Jurkat, Clone E6-1 (cell line): ENCODE measurements around the gene GDF2.

ENCODE experiments used
- DNase-seq: peaks from one replicate; pipeline ENCODE4 v3.0.0-alpha.2; 2011; ENCODE audit warnings: low read depth, low spot score
- H3K4me3 ChIP-seq: 2 replicates; pipeline ENCODE4 v1.5.1; 2011; ENCODE audit warnings: mild to moderate bottlenecking, low read length, control low read depth, moderate library complexity

GDF2 gene

GRCh38 chr10:47326927-47327330 is 4.7 kb downstream of the GDF2 start:
- DNase-seq, result no peak
- no peak overlapping the region for H3K4me3 ChIP-seq

- H3K4me3 ChIP-seq, result no peak overlapping the region
- DNase-seq, result no peak
Measured at GRCh38 chr10:47329855-47330254, 7.6 kb downstream of the GDF2 start.

- no peak for DNase-seq
- H3K4me3 ChIP-seq, result no peak overlapping the region
Measured at GRCh38 chr10:47330366-47330765, 8.1 kb downstream of the GDF2 start.

- no peak overlapping the region for H3K4me3 ChIP-seq
- no peak for DNase-seq
Measured at GRCh38 chr10:47330804-47331203, 8.6 kb downstream of the GDF2 start.

GRCh38 chr10:47331491-47331890 is 9.2 kb downstream of the GDF2 start:
- DNase-seq, result no peak
- H3K4me3 ChIP-seq, result no peak overlapping the region

GRCh38 chr10:47331954-47332353 is 9.7 kb downstream of the GDF2 start:
- H3K4me3 ChIP-seq, result no peak overlapping the region
- no peak for DNase-seq

GRCh38 chr10:47332371-47332770 is 10.1 kb downstream of the GDF2 start:
- DNase-seq, result no peak

GRCh38 chr10:47332946-47333345 is 10.7 kb downstream of the GDF2 start:
- no peak overlapping the region for H3K4me3 ChIP-seq
- DNase-seq, result no peak

More at GRCh38 chr10:47332371-47332770, 10.1 kb downstream of the GDF2 start:
- H3K4me3 ChIP-seq, result no peak overlapping the region

GRCh38 chr10:47333532-47333931 is 11.3 kb downstream of the GDF2 start:
- H3K4me3 ChIP-seq, result no peak overlapping the region
- DNase-seq, result no peak

GRCh38 chr10:47334466-47335295 is 12.4 kb downstream of the GDF2 start:
- DNase-seq, result no peak
- H3K4me3 ChIP-seq, result no peak overlapping the region

- no peak for DNase-seq
- H3K4me3 ChIP-seq, result no peak overlapping the region
Measured at GRCh38 chr10:47335906-47336305, 13.7 kb downstream of the GDF2 start.

GRCh38 chr10:47336387-47337134 is 14.3 kb downstream of the GDF2 start:
- no peak overlapping the region for H3K4me3 ChIP-seq
- no peak for DNase-seq

- DNase-seq, result no peak
- no peak overlapping the region for H3K4me3 ChIP-seq
Measured at GRCh38 chr10:47337310-47337709, 15.1 kb downstream of the GDF2 start.

GRCh38 chr10:47339186-47339735 is 17.0 kb downstream of the GDF2 start:
- H3K4me3 ChIP-seq, result no peak overlapping the region
- no peak for DNase-seq

- H3K4me3 ChIP-seq, result no peak overlapping the region
- no peak for DNase-seq
Measured at GRCh38 chr10:47339759-47340607, 17.7 kb downstream of the GDF2 start.

- no peak overlapping the region for H3K4me3 ChIP-seq
- DNase-seq, result peak; percentile 43
Measured at GRCh38 chr10:47340608-47341170, 18.4 kb downstream of the GDF2 start.

- DNase-seq, result no peak
Measured at GRCh38 chr10:47344996-47345870, 23.0 kb downstream of the GDF2 start.

More at GRCh38 chr10:47344996-47345870, 23.0 kb downstream of the GDF2 start:
- H3K4me3 ChIP-seq, result no peak overlapping the region
